NCI-H2029 (cell line): ENCODE measurements around the gene GATA5.

Source experiments
- DNase-seq: peaks from one replicate; lab custom pipeline; 2025; lab: John Stamatoyannopoulos, UW

GATA5 gene, protein sequence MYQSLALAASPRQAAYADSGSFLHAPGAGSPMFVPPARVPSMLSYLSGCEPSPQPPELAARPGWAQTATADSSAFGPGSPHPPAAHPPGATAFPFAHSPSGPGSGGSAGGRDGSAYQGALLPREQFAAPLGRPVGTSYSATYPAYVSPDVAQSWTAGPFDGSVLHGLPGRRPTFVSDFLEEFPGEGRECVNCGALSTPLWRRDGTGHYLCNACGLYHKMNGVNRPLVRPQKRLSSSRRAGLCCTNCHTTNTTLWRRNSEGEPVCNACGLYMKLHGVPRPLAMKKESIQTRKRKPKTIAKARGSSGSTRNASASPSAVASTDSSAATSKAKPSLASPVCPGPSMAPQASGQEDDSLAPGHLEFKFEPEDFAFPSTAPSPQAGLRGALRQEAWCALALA

DNA sequence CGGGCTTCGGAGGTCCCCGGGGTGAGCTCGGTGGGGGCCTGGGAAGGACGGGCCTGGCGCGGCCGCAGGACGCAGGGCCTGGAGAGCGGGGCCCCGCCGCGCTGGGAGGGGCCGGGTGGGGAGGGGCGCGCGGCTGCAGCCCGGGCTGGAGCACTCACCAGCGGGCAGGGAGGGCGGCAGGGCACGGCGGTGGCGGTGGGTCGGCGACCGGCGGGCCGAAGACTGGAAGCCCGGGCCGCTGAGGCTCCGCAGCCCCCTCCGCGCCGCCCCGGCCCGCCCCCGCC, at the start of gene GATA5:
TSS of gene GATA5 (minus strand) at position 224 of the 284 bp plus-strand sequence. CDS start 474 bp downstream, outside the sequence.
- no peak for DNase-seq

GRCh38 chr20:62525014-62525413, 49.2 kb upstream of the GATA5 start:
- no peak for DNase-seq

DNA sequence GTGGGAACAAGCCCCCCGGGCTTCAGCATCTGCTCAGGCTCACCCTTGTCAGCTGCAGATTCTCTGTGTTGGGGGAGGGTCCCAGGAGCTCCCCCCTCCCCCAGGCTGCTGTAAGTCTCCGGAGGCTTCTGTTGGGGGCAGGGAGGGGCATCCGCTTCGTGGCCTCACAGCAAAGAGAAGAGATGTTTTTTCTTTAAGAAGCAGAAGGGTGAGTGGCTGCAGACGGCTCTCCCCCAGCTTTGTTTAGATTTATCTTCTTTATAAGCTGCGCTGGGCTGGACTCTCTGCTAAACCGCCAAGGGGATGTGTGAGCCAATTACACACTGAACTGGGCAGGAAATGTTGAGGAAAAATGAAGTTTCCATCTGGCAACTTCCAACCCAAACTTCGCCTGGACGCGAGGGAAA, 48.7 kb upstream of the GATA5 start:
- DNase-seq, result no peak

DNA sequence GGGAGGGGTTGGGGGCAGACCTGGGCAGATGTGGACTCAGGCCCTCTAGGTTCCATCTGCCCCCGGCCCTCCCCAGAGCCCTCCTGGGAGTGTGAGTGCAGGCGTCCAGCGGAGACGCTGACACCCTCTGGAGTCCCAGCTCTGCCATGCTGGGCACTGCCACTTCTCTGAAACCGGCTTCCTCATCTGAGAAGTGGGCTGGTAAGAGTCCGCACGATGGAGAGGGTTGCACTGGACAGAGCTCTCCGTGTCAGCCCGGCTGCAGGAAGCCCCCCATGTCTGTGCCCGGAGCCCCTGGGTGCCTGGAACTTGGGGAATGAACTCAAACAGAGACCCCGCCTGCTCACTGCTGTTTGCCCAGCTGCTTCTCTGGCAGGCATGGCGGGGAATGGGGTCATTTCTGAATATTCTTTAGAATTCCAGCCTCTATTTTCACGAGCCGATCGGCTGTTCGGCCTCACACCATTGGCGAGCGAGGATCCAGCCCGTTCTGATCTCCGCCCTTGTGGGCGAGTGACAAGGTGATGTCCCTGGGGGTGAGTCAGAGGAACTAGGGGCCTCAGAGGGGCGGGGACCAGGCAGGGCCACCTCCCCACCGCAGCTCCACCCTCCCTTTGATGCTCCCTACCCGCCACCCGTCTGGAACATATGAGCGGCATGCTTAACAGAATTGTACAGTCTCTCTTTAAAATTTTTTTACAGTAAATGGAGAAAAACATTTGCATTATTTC, 47.8 kb upstream of the GATA5 start:
- DNase-seq, result no peak

DNA sequence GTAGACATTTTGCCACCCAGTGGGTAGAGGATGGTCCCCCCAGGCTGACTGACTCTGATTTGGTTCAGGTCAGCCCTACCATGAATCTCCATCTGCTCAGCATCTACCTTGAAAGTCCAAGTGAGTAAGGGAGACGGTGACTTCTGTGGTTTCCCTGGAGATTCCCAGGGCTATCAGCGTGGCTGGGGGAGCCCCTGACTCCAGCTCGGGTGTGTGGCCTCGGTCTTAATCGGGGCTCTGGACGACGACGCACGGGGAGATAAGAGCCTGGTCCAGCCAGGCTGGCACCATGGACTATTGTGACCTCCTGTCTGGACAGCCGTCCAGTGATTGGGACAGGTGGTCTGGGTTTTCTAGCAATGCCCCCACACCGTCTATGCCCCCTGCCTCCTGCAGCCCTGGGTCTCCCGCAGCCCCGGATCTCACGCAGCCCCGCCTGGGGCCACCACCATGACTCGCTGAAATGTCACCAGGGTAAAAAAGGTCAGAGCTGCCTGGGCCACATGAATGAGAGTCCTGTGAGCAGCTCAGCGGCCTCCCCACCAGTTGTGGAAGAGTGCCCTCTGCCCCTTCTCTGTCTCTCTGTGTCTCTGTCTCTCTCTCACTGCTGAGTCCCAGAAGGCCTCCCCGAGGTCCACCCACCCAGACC, 47.1 kb upstream of the GATA5 start:
- DNase-seq, result no peak

GRCh38 chr20:62519826-62520225, 44.0 kb upstream of the GATA5 start:
- DNase-seq, result no peak

- no peak for DNase-seq
These were observed 43.1 kb upstream of the GATA5 start for GRCh38 chr20:62518911-62519310.

GRCh38 chr20:62517901-62518610, 42.3 kb upstream of the GATA5 start:
- DNase-seq, result no peak

GRCh38 chr20:62517168-62517567, 41.4 kb upstream of the GATA5 start:
- no peak for DNase-seq

- no peak for DNase-seq
These were observed 40.5 kb upstream of the GATA5 start for GRCh38 chr20:62516338-62516737.

DNA sequence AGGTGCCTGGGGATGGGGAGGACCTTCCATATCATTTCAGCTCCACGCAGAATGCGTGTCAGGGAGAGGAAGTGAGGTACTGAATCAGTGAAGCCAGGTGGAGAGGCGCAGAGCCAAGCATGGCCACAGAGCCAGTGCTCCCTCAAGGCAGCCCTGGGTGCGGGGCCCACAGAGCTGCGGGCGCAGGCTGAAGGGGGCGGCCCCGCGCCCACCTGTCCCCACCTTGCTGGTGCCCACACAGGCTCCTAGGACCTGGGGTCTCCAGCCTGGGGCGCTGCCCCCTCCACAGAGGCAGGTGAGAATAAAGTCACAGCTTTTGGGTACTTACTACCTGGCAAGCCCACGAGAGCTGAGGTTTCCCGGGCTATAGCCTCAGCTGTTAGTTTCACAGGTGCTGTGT, 40.0 kb upstream of the GATA5 start:
- no peak for DNase-seq

- DNase-seq, result no peak
These were observed 39.5 kb upstream of the GATA5 start for GRCh38 chr20:62515280-62515679.

- no peak for DNase-seq
These were observed 38.2 kb upstream of the GATA5 start for GRCh38 chr20:62513991-62514390.

DNA sequence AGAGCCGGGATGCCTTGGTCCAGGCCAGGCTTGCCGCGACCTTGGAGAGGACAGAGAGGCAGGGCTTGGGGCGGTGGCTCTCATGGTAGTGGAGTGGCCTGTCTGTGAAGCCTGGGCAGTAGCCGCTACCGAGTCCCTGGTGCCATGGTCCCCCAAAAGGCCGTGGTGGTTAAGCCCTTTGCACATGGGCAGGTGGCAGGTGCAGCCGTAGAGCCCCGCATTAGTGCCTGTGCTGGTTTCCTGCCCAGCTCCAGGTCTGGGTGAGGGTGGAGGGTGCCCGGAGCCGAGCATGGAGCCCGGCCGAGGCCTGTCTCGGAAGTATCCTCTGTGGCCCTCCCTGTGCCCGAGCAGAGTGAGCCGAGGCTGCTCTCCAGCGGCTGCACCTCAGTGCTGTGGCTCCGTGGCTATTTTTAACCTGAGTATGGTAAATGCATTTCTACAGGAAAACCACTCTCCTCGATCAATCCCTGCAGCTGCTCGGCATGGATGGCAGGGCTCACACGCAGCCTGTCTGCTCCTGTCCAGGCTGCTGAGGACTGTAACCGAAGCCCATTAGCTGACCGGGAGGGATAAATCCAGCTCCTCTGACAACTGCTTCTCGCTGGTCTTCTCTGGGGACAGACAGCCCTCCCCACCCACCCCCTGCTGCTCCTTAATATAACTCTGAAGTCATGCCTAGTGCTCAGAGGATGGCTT, 36.3 kb upstream of the GATA5 start:
- DNase-seq, result no peak

GRCh38 chr20:62511300-62511914, 35.6 kb upstream of the GATA5 start:
- DNase-seq, result no peak

- no peak for DNase-seq
These were observed 32.9 kb upstream of the GATA5 start for GRCh38 chr20:62508641-62509051.

GRCh38 chr20:62507991-62508640, 32.3 kb upstream of the GATA5 start:
- no peak for DNase-seq

DNA sequence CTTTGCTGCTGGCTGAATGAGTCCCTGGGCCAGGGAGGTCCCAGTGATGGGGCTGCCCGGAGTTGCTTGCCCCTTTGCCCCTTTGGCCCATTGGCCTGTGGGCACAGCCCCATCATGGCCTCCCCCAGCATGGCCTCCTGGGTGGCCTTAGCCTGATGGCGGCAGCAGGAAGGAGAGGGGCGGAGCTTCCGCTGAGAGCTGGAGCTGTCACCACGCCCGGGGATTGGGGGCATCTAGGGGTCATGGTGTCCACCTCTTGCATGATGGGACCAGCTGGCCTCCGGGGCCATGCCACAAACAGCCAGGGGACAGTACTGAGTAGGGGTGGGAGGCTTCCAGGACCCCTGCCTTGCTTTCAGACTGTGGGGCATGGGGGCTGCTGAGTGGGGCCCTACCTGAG, 31.5 kb upstream of the GATA5 start:
- no peak for DNase-seq

GRCh38 chr20:62506791-62507190, 31.0 kb upstream of the GATA5 start:
- DNase-seq, result no peak

- no peak for DNase-seq
These were observed 30.3 kb upstream of the GATA5 start for GRCh38 chr20:62506087-62506486.
